ENCODE data around the gene MYH9. TPM values are rescaled to one million over a fixed set of nuclear protein-coding genes. Genes with fewer than 3 reads are reported as not detected.
"Not testable (repeated sequence)": the region's sequence is repeated elsewhere in the genome, so short reads cannot be mapped to it uniquely, and the experiment has no call there.

MYH9 gene
- total RNA-seq, 4 donors from 2014 or later = 304 to 366 (median 322) TPM

DNA sequence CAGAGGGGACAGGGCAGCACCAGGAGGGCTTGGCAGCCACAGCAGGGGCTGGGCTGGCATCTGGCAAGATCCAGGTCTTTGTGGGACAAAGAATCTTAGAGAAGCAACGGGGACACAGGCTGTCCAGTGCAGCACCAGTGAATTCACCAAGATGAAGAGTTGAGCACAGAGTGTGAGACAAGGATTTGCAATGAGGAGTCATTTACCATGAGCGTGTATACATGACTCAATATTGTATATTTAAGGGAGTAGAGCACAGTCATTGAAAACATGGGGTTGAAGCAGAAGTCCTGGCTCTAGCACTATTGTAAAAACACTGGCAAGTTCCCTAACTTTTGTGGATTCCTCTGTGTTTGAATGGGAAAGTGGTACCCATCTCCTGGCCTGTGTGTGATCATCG, 131.3 kb downstream of the MYH9 start:
- H3K36me3 ChIP-seq = peaks cover 0 to 25% of the 10 kb centered on the region in 2 donors
- H3K27ac ChIP-seq = peak overlapping the region in 1 of 4 donors; percentile 30
- H3K9me3 ChIP-seq = no peaks in the 10 kb centered on the region
- no peak for ATAC-seq
- 75 to 84% methylated on average over 3 of the region's 3 CpGs for WGBS, 2 donors (ENCODE audit: low coverage in 1 of 2)
- no peak for TF ChIP-seq POLR2A (IDR thresholded peaks at IDR 0.05)
- TF ChIP-seq CTCF (IDR thresholded peaks at IDR 0.05) = no peak
- TF ChIP-seq EP300 (IDR thresholded peaks at IDR 0.05) = no peak
- TF ChIP-seq POLR2AphosphoS5 (IDR thresholded peaks at IDR 0.05) = no peak
- H3K4me1 ChIP-seq = peaks cover 0 to 82% (median 38%) of the 10 kb centered on the region in 3 donors
- H3K4me3 ChIP-seq = no peak overlapping the region
- no peaks in the 10 kb centered on the region for H3K27me3 ChIP-seq

DNA sequence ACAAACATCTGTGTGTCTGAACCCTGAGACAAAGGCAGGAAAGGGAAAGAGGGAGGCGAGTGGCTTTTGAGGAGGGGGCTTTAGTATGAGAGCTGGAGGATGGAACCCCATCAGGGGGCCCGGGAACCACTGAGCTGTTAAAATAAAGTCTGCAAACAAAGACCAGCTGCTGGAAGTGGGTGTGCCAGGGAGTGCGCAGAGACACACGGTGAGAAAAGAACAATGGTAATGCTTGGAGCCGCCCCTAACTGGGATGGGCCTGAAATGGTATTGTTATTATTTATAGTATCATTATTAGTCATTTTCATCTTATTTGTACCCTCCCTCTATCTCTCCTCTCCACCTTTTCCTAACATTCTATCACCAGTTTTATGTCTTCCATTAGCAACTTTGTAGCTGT, 132.2 kb downstream of the MYH9 start:
- not testable (repeated sequence) for H3K9me3 ChIP-seq, ATAC-seq, H3K27me3 ChIP-seq
- Histone ChIP-seq H3K36me3 (peaks cover 0 to 15% of the 10 kb centered on the region in 2 donors), H3K4me3 (peak overlapping the region in 1 of 2 donors; percentile 54), H3K27ac (peak overlapping the region in 3 of 4 donors; percentile 81 to 83 (median 81)), H3K4me1 (peaks cover 0 to 79% (median 38%) of the 10 kb centered on the region in 3 donors)
- no CpG with 5 or more reads among the region's 5 CpGs for WGBS, 2 donors (ENCODE audit: low coverage in 1 of 2)

DNA sequence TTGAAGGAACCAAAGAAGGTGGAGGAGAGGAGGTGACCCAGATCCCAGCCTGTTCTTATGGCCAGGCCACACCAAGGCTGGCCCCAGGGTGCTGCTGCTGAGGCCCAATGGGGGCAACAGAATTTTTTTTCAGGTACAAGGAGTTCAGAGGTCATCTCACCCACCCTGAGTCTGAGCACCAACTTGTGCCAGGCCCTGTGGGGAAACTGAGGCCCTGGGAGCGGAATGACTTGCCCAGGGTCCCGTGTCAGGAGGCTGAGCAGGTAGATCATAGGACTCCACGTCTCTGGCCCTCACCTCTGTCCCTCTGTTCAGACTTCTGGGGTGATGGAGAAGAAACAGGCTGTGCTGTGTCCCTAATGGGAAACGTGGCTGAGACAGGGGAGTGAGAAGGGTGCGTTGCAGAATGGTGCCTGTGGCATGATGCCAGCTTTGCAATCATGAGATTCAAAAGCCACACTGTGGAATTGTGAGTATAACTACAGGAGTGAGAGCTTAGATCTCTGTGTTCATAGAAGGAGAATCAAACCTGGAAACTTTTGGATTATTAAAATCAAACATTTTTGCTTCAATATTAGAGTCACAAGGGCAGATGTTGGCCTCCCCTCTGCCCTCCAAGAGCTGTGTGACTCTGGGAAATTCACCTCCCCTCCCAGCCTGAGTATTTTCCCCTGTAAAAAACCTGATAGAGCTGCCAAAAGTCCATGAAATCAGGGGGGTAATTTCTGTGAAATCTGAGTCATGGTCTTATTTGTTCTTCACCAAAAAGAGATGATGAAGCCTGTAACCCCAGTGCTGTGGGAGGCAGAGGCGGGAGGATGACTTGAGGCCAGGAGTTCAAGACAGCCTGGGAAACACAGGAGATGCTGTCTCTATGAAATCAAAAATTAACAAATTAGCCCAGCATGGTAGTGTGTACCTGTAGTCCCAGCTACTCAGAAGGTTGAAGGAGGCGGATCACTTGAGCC, 134.0 kb downstream of the MYH9 start:
- 34 to 43% methylated on average over 2 to 5 of the region's 7 CpGs for WGBS, 2 donors (ENCODE audit: low coverage in 1 of 2)
- peak; percentile 37 for ATAC-seq
- H3K27me3 ChIP-seq = no peaks in the 10 kb centered on the region
- peaks cover 0 to 15% of the 10 kb centered on the region in 2 donors for H3K36me3 ChIP-seq
- H3K4me1 ChIP-seq = peaks cover 0 to 62% (median 36%) of the 10 kb centered on the region in 3 donors
- peak overlapping the region; percentile 43 to 54 for H3K4me3 ChIP-seq
- no peaks in the 10 kb centered on the region for H3K9me3 ChIP-seq
- H3K27ac ChIP-seq = peak overlapping the region; percentile 55 to 83 (median 81)
- TF ChIP-seq POLR2AphosphoS5 (IDR thresholded peaks at IDR 0.05) = peak; percentile 32
- TF ChIP-seq POLR2A (IDR thresholded peaks at IDR 0.05) = no peak
- no peak for TF ChIP-seq CTCF (IDR thresholded peaks at IDR 0.05)

GRCh38 chr22:36252754-36253522, 134.8 kb downstream of the MYH9 start, which contains the start of gene APOL1:
TSS of gene APOL1 (plus strand) at chr22:36253133. CDS start at chr22:36254956, 1,823 bp downstream.
- ATAC-seq = peak; percentile 66
- H3K27me3 ChIP-seq = no peaks in the 10 kb centered on the region
- H3K27ac ChIP-seq = peak within 1 kb of the TSS; percentile 55 to 83 (median 81)
- peak within 1 kb of the TSS; percentile 43 to 54 for H3K4me3 ChIP-seq
- no peaks in the 10 kb centered on the region for H3K9me3 ChIP-seq
- H3K4me1 ChIP-seq = peaks cover 0 to 53% (median 28%) of the 10 kb centered on the region in 3 donors
- TF ChIP-seq POLR2A (IDR thresholded peaks at IDR 0.05) (peak in 1 of 2 donors; percentile 38), POLR2AphosphoS5 (IDR thresholded peaks at IDR 0.05) (peak; percentile 86), EP300 (IDR thresholded peaks at IDR 0.05) (no peak)
- WGBS, 2 donors (ENCODE audit: low coverage in 1 of 2) = 34 to 64% methylated on average over 2 to 10 of the region's 10 CpGs
- H3K36me3 ChIP-seq = peaks cover 0 to 12% of the 10 kb centered on the region in 2 donors

- H3K36me3 ChIP-seq, H3K4me3 ChIP-seq, ATAC-seq, H3K27me3 ChIP-seq, H3K9me3 ChIP-seq: not testable (repeated sequence)
- Histone ChIP-seq H3K27ac (peak overlapping the region in 3 of 4 donors; percentile 81 to 83 (median 81)), H3K4me1 (peaks cover 0 to 45% (median 26%) of the 10 kb centered on the region in 3 donors)
- WGBS, 2 donors (ENCODE audit: low coverage in 1 of 2) = 75% methylated on average over 3 of the region's 7 CpGs; no CpG with 5 or more reads in 1 of the 2 donors
These were observed 135.7 kb downstream of the MYH9 start for GRCh38 chr22:36251979-36252608.

DNA sequence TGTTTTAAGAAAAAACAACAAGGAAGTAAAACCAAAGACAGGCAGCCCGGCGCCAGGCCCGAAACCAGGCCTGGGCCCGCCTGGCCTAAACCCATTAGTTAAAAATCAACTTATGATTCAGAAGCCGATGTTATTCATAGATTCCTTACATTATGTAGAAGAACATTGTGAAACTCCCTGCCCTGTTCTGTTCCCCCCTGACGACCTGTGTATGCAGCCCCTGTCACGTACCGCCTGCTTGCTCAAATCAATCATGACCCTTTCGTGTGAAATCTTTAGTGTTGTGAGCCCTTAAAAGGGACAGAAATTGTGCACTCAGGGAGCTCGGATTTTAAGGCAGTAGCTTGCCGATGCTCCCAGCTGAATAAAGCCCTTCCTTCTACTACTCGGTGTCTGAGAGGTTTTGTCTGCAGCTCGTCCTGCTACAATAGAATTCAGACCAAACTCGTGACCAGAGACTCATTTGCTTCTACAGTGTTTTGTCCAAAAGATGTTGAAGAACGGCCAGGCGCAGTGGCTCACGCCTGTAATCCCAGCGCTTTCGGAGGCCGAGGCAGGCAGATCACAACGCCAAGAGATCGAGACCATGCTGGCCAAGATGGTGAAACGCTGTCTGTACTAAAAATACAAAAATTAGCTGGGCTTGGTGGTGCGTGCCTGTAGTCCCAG, 137.3 kb downstream of the MYH9 start:
- H3K36me3 ChIP-seq, H3K9me3 ChIP-seq, H3K27me3 ChIP-seq, H3K4me3 ChIP-seq, ATAC-seq, H3K27ac ChIP-seq: not testable (repeated sequence)
- peaks cover 0 to 33% (median 22%) of the 10 kb centered on the region in 3 donors for H3K4me1 ChIP-seq
- WGBS, 2 donors (ENCODE audit: low coverage in 1 of 2) = 88 to 91% methylated on average over 10 to 14 of the region's 24 CpGs
